22Rv1 (cell line): ENCODE data around the gene ARF6.
"Not testable (repeated sequence)": the region's sequence is repeated elsewhere in the genome, so short reads cannot be mapped to it uniquely, and the experiment has no call there.

Experiments used
- H3K27ac ChIP-seq: fragments of 450-650 bp; 2 replicates; pipeline ENCODE4 v1.5.1; 2017
- ZFX ChIP-seq: fragments of 450-650 bp; IDR thresholded peaks from 2 replicates; pipeline ENCODE4 v1.6.1; 2017; ENCODE audit warnings: antibody characterized with exemption, borderline replicate concordance
- TF ChIP-seq, protein P1 (sequence below): fragments of 450-650 bp; IDR thresholded peaks from 2 replicates; pipeline ENCODE4 v1.5.1; 2017; ENCODE audit warnings: mild to moderate bottlenecking

ARF6 gene

DNA sequence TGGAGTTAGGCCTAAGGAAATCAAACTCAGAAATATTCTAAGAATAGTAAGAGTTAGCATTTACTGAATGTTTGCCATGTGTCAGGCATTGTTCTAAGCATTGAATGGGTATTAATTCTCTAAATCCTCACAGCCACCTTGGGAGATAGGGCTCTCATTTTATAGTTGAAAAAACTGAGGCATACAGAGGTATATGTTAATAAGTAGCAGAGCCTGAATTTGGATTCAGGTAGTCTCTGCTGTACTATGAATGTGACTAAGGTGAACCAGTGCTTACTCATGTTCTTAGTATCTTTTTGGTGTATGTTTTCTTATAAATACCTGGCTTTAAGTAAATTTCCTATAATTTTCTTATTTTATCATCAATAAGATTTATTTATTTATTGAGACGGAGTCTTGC lies 8.1 kb downstream of the ARF6 start:
- H3K27ac ChIP-seq, result no peak overlapping the region
- no peak for TF ChIP-seq ZFX
- TF ChIP-seq, protein P1, sequence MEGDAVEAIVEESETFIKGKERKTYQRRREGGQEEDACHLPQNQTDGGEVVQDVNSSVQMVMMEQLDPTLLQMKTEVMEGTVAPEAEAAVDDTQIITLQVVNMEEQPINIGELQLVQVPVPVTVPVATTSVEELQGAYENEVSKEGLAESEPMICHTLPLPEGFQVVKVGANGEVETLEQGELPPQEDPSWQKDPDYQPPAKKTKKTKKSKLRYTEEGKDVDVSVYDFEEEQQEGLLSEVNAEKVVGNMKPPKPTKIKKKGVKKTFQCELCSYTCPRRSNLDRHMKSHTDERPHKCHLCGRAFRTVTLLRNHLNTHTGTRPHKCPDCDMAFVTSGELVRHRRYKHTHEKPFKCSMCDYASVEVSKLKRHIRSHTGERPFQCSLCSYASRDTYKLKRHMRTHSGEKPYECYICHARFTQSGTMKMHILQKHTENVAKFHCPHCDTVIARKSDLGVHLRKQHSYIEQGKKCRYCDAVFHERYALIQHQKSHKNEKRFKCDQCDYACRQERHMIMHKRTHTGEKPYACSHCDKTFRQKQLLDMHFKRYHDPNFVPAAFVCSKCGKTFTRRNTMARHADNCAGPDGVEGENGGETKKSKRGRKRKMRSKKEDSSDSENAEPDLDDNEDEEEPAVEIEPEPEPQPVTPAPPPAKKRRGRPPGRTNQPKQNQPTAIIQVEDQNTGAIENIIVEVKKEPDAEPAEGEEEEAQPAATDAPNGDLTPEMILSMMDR, result no peak

GRCh38 chr14:49902679-49903246 lies 9.9 kb downstream of the ARF6 start:
- H3K27ac ChIP-seq, result not testable (repeated sequence)

- TF ChIP-seq, protein P1, result no peak
- TF ChIP-seq ZFX, result no peak
- H3K27ac ChIP-seq, result no peak overlapping the region
Measured at GRCh38 chr14:49904270-49904669, 11.4 kb downstream of the ARF6 start.

DNA sequence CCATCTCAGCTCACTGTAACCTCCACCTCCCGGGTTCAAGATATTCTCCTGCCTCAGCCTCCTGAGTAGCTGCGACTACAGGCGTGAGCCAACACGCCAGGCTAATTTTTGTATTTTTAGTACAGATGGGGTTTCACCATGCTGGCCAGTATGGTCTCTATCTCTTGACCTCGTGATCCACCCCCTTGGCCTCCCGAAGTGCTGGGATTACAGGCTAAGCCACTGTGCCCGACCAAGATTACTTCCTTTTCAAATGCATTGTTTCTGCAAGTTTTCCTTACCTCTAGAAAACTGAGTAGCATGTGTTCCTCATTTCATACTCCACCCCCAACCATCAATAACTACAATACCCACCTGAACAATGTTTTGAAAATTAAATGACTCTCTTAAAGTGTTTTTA lies 13.1 kb downstream of the ARF6 start:
- TF ChIP-seq ZFX, result no peak
- TF ChIP-seq, protein P1, result no peak
- no peak overlapping the region for H3K27ac ChIP-seq

DNA sequence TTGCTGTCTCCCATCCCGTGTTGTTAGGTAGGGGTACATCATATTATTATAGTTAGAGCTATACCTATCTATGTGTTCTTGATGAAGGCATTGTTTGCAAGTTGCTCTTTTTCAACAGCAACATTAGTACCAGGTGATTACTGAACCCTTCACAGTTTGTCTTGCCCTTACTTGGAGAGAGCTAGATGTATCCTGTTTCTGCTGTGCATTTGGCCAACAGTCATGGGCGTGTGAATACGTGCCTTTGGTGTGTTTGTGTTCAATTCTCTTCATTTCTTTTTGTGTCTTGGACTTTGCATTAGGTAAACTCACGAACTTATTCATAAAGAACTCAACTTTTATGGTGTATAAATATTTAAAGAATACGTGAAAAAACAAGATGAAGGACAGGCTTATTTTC lies 14.3 kb downstream of the ARF6 start:
- TF ChIP-seq, protein P1, result no peak
- no peak for TF ChIP-seq ZFX
- H3K27ac ChIP-seq, result no peak overlapping the region

- no peak for TF ChIP-seq ZFX
- TF ChIP-seq, protein P1, result no peak
- H3K27ac ChIP-seq, result no peak overlapping the region
Measured at GRCh38 chr14:49908433-49908782, 15.5 kb downstream of the ARF6 start.

GRCh38 chr14:49909016-49909415 lies 16.1 kb downstream of the ARF6 start:
- TF ChIP-seq ZFX, result no peak
- TF ChIP-seq, protein P1, result no peak
- H3K27ac ChIP-seq, result no peak overlapping the region

- TF ChIP-seq, protein P1, result no peak
- no peak for TF ChIP-seq ZFX
- H3K27ac ChIP-seq, result no peak overlapping the region
Measured at GRCh38 chr14:49915085-49915484, 22.2 kb downstream of the ARF6 start.
